GM12873 (cell line): ENCODE measurements around the gene IGIP.

Experiments
- CTCF ChIP-seq: IDR thresholded peaks from 2 replicates; pipeline ENCODE4 v1.5.1; 2012; ENCODE audit warnings: low read depth, mild to moderate bottlenecking, moderate library complexity, low read length, control low read depth; ENCODE audit not compliant: insufficient read depth; ENCODE audit errors: missing control alignments

The IGIP gene

GRCh38 chr5:140125637-140126036, at the start of gene IGIP:
Gene IGIP, plus strand, starts transcription at chr5:140125937. Its CDS starts 2,540 bp downstream, at chr5:140128477.
- no peak for TF ChIP-seq CTCF

- no peak for TF ChIP-seq CTCF
Observed at GRCh38 chr5:140076142-140076541, 49.6 kb upstream of the IGIP start.

GRCh38 chr5:140076788-140077187, 48.9 kb upstream of the IGIP start:
- no peak for TF ChIP-seq CTCF

GRCh38 chr5:140083120-140083519, 42.6 kb upstream of the IGIP start:
- no peak for TF ChIP-seq CTCF

- no peak for TF ChIP-seq CTCF
Observed at GRCh38 chr5:140083650-140084049, 42.1 kb upstream of the IGIP start.

- no peak for TF ChIP-seq CTCF
Observed at GRCh38 chr5:140084541-140084940, 41.2 kb upstream of the IGIP start.

GRCh38 chr5:140090251-140090650, 35.5 kb upstream of the IGIP start:
- no peak for TF ChIP-seq CTCF
